Measurements from ENCODE around the gene TMEM269. TPM values are rescaled to one million over a fixed set of nuclear protein-coding genes. Genes with fewer than 3 reads are reported as not detected.

Gene TMEM269
- total RNA-seq, 4 donors from 2014 or later, result 0.12 TPM; not detected in 3

DNA sequence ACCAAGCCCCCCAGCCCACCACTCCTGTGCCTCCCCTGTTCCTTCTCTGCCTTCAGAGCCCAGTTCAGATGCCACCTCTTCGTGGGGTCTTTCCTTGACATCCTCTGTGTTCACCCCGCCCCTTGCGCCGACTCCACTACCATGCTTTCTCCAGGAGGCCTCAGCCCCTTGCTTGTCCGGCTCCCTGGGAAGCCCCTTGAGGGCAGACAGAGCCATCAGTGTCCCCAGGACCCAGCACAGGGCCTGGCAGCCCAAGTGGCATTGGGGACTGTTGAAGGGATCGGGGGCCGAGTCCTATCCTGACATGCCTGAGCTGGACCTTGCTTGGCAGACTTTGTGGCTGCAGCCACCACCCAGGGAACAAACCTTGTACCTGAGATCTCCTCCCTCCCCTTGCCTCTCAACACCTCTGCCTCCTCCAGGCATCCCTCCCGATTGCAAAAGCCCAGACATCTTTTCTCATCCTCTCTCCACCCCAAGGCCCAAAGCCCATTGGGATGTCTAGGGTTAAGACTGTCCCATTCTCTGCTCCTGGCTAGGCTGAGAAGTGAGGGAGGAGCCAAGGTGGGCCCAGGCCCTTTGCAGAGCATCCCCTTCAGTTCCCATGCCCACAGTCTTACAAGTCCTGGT lies 48.1 kb upstream of the TMEM269 start:
- Histone ChIP-seq H3K4me1 (no peaks in the 10 kb centered on the region), H3K4me3 (no peak overlapping the region), H3K27me3 (peaks cover 7% of the 10 kb centered on the region), H3K36me3 (no peaks in the 10 kb centered on the region), H3K9me3 (no peaks in the 10 kb centered on the region), H3K27ac (no peak overlapping the region)
- 89% methylated on average over 5 of the region's 8 CpGs; no CpG with 5 or more reads in 1 of the 2 donors for WGBS, 2 donors (ENCODE audit: low coverage in 1 of 2)
- no peak for ATAC-seq
- no peak for TF ChIP-seq EP300 (IDR thresholded peaks at IDR 0.05)
- TF ChIP-seq CTCF (IDR thresholded peaks at IDR 0.05), result no peak
- no peak for TF ChIP-seq POLR2A (IDR thresholded peaks at IDR 0.05)

- TF ChIP-seq POLR2A (IDR thresholded peaks at IDR 0.05) (no peak), EP300 (IDR thresholded peaks at IDR 0.05) (no peak), POLR2AphosphoS5 (IDR thresholded peaks at IDR 0.05) (no peak), CTCF (IDR thresholded peaks at IDR 0.05) (no peak)
- no peak overlapping the region for H3K4me3 ChIP-seq
- no peaks in the 10 kb centered on the region for H3K36me3 ChIP-seq
- H3K27me3 ChIP-seq, result peaks cover 7% of the 10 kb centered on the region
- no peak overlapping the region for H3K27ac ChIP-seq
- no peaks in the 10 kb centered on the region for H3K4me1 ChIP-seq
- H3K9me3 ChIP-seq, result no peaks in the 10 kb centered on the region
- 62 to 83% methylated on average over 2 to 3 of the region's 5 CpGs for WGBS, 2 donors (ENCODE audit: low coverage in 1 of 2)
- peak; percentile 12 for ATAC-seq
These were observed 47.5 kb upstream of the TMEM269 start for GRCh38 chr1:42737257-42737656.

- no CpG with 5 or more reads among the region's 21 CpGs for WGBS, 2 donors (ENCODE audit: low coverage in 1 of 2)
These were observed 46.7 kb upstream of the TMEM269 start for GRCh38 chr1:42737986-42738677.

GRCh38 chr1:42738678-42739226 lies 46.0 kb upstream of the TMEM269 start:
- Histone ChIP-seq H3K27ac (no peak overlapping the region), H3K9me3 (no peaks in the 10 kb centered on the region), H3K27me3 (peaks cover 7% of the 10 kb centered on the region), H3K4me3 (no peak overlapping the region), H3K36me3 (no peaks in the 10 kb centered on the region), H3K4me1 (no peaks in the 10 kb centered on the region)
- TF ChIP-seq EP300 (IDR thresholded peaks at IDR 0.05) (no peak), POLR2A (IDR thresholded peaks at IDR 0.05) (no peak), CTCF (IDR thresholded peaks at IDR 0.05) (no peak), POLR2AphosphoS5 (IDR thresholded peaks at IDR 0.05) (no peak)
- ATAC-seq, result no peak
- no CpG with 5 or more reads among the region's 8 CpGs for WGBS, 2 donors (ENCODE audit: low coverage in 1 of 2)

More at GRCh38 chr1:42737986-42738677, 46.7 kb upstream of the TMEM269 start:
- TF ChIP-seq EP300 (IDR thresholded peaks at IDR 0.05) (no peak), POLR2AphosphoS5 (IDR thresholded peaks at IDR 0.05) (no peak), POLR2A (IDR thresholded peaks at IDR 0.05) (no peak), CTCF (IDR thresholded peaks at IDR 0.05) (no peak)
- no peak overlapping the region for H3K27ac ChIP-seq
- H3K27me3 ChIP-seq, result peaks cover 7% of the 10 kb centered on the region
- H3K36me3 ChIP-seq, result no peaks in the 10 kb centered on the region
- H3K9me3 ChIP-seq, result no peaks in the 10 kb centered on the region
- no peak for ATAC-seq
- no peaks in the 10 kb centered on the region for H3K4me1 ChIP-seq
- H3K4me3 ChIP-seq, result no peak overlapping the region

Data from gastroesophageal sphincter (tissue), 4 donors.